ENCODE data around the gene TBCK.
A peak's percentile ranks its signal among the peaks of the same experiment; 100 is the strongest.
"Not testable (repeated sequence)": the region's sequence is repeated elsewhere in the genome, so short reads cannot be mapped to it uniquely, and the experiment has no call there.

Gene TBCK

GRCh38 chr4:106277140-106277675 lies 38.8 kb downstream of the TBCK start:
- DNase-seq, result no peak

- DNase-seq, result no peak
Observed at GRCh38 chr4:106273831-106274230, 42.2 kb downstream of the TBCK start.

GRCh38 chr4:106270736-106271135 lies 45.3 kb downstream of the TBCK start:
- DNase-seq, result no peak

GRCh38 chr4:106269711-106270110 lies 46.3 kb downstream of the TBCK start:
- no peak for DNase-seq

GRCh38 chr4:106268786-106269185 lies 47.2 kb downstream of the TBCK start:
- DNase-seq, result no peak

GRCh38 chr4:106266201-106266600 lies 49.8 kb downstream of the TBCK start:
- DNase-seq, result peak; percentile 19

GRCh38 chr4:106264331-106264728 lies 51.7 kb downstream of the TBCK start:
- DNase-seq, result peak; percentile 61

GRCh38 chr4:106263594-106264330 lies 52.2 kb downstream of the TBCK start:
- no peak for DNase-seq

GRCh38 chr4:106261980-106262379 lies 54.0 kb downstream of the TBCK start:
- no peak for DNase-seq

- DNase-seq, result no peak
Observed at GRCh38 chr4:106258145-106259045, 57.6 kb downstream of the TBCK start.

- no peak for DNase-seq
Observed at GRCh38 chr4:106256190-106256589, 59.8 kb downstream of the TBCK start.

GRCh38 chr4:106255195-106255594 lies 60.8 kb downstream of the TBCK start:
- DNase-seq, result no peak

GRCh38 chr4:106253364-106254129 lies 62.5 kb downstream of the TBCK start:
- no peak for DNase-seq

- no peak for DNase-seq
Observed at GRCh38 chr4:106247600-106247999, 68.4 kb downstream of the TBCK start.

GRCh38 chr4:106246441-106246840 lies 69.6 kb downstream of the TBCK start:
- no peak for DNase-seq

- DNase-seq, result no peak
Observed at GRCh38 chr4:106245176-106245575, 70.8 kb downstream of the TBCK start.

- no peak for DNase-seq
Observed at GRCh38 chr4:106240699-106241098, 75.3 kb downstream of the TBCK start.

- peak; percentile 11 for DNase-seq
Observed at GRCh38 chr4:106238820-106239420, 77.1 kb downstream of the TBCK start.

- no peak for DNase-seq
Observed at GRCh38 chr4:106231931-106232330, 84.1 kb downstream of the TBCK start.

- no peak for DNase-seq
Observed at GRCh38 chr4:106222548-106222947, 93.5 kb downstream of the TBCK start.

GRCh38 chr4:106213291-106213690 lies 102.7 kb downstream of the TBCK start:
- not testable (repeated sequence) for DNase-seq

- no peak for DNase-seq
Observed at GRCh38 chr4:106210021-106210420, 106.0 kb downstream of the TBCK start.

All from NCI-H226 (cell line).